ENCODE measurements around the gene ASPG.
"Not testable (repeated sequence)": the region's sequence is repeated elsewhere in the genome, so short reads cannot be mapped to it uniquely, and the experiment has no call there.

GRCh38 chr14:104153394-104153755, 67.9 kb downstream of the ASPG start:
- not testable (repeated sequence) for TF ChIP-seq ZNF282 (IDR thresholded peaks at IDR 0.05; ENCODE audit: partially characterized antibody); USF2 (IDR thresholded peaks at IDR 0.05; ENCODE audit: low read depth, low read length); USF2 (CRISPR knock-in tag; IDR thresholded peaks at IDR 0.05; ENCODE audit: borderline replicate concordance); IRF1 (CRISPR knock-in tag; IDR thresholded peaks at IDR 0.05; ENCODE audit: low read depth); PAF1 (CRISPR knock-in tag; IDR thresholded peaks at IDR 0.05); ZNF274 (CRISPR knock-in tag; IDR thresholded peaks at IDR 0.05); CTCF (CRISPR knock-in tag; IDR thresholded peaks at IDR 0.05); HNRNPLL (IDR thresholded peaks at IDR 0.05; ENCODE audit: low read depth, low read length, poor library complexity, severe bottlenecking); ZNF768 (CRISPR knock-in tag; IDR thresholded peaks at IDR 0.05); EZH2 (conservative IDR thresholded peaks at IDR 0.05; ENCODE audit: low read depth, low read length); NBN (conservative IDR thresholded peaks at IDR 0.05)

Data from HepG2 (cell line).